Endodermal cell (in vitro differentiated cells): ENCODE results near the gene RNF144A. TPM values are rescaled to one million over a fixed set of nuclear protein-coding genes. Genes with fewer than 3 reads are reported as not detected.
A peak's percentile ranks its signal among the peaks of the same experiment; 100 is the strongest.

Experiments used
- DNase-seq: peaks from one replicate; pipeline ENCODE4 v3.0.0-alpha.2; 2017
- H3K27ac ChIP-seq: 2 replicates; pipeline ENCODE4 v1.5.1; 2013; ENCODE audit warnings: mild to moderate bottlenecking, low read depth, low read length, moderate library complexity
- H3K27me3 ChIP-seq: 2 replicates; pipeline ENCODE4 v1.6.1; 2013; ENCODE audit warnings: mild to moderate bottlenecking, low read length, moderate library complexity; ENCODE audit not compliant: insufficient read depth, control insufficient read depth, poor library complexity, severe bottlenecking
- H3K36me3 ChIP-seq: 2 replicates; pipeline ENCODE4 v1.7.0; 2013; ENCODE audit warnings: mild to moderate bottlenecking, low read length, moderate library complexity; ENCODE audit not compliant: control insufficient read depth, insufficient read depth
- H3K4me1 ChIP-seq: one replicate; pipeline ENCODE4 v1.7.0; 2013; ENCODE audit warnings: low read length; ENCODE audit not compliant: control insufficient read depth, insufficient read depth
- H3K4me3 ChIP-seq: 2 replicates; pipeline ENCODE4 v1.5.1; 2013; ENCODE audit warnings: mild to moderate bottlenecking, low read length, moderate library complexity
- H3K9ac ChIP-seq: 2 replicates; pipeline ENCODE4 v1.6.1; 2013; ENCODE audit warnings: mild to moderate bottlenecking, low read length, moderate library complexity; ENCODE audit not compliant: poor library complexity, severe bottlenecking; ENCODE audit errors: extremely low read depth
- H3K9me3 ChIP-seq: 2 replicates; pipeline ENCODE4 v1.6.1; 2013; ENCODE audit warnings: mild to moderate bottlenecking, low read length, moderate library complexity; ENCODE audit not compliant: control insufficient read depth
- H3K27ac Mint-ChIP-seq: 2 replicates; pipeline ENCODE4 v1.8.0; 2020; ENCODE audit warnings: mixed read lengths
- H3K27me3 Mint-ChIP-seq: 2 replicates; pipeline ENCODE4 v1.8.0; 2021; ENCODE audit warnings: mild to moderate bottlenecking, mixed read lengths; ENCODE audit not compliant: insufficient read depth
- H3K36me3 Mint-ChIP-seq: 2 replicates; pipeline ENCODE4 v1.8.0; 2020; ENCODE audit warnings: low read depth, mixed read lengths
- H3K4me1 Mint-ChIP-seq: 2 replicates; pipeline ENCODE4 v1.8.0; 2020; ENCODE audit warnings: mixed read lengths
- H3K4me3 Mint-ChIP-seq: 2 replicates; pipeline ENCODE4 v1.8.0; 2020; ENCODE audit warnings: mild to moderate bottlenecking, moderate library complexity, mixed read lengths
- H3K9me3 Mint-ChIP-seq: 2 replicates; pipeline ENCODE4 v1.8.0; 2020; ENCODE audit warnings: mild to moderate bottlenecking, mixed read lengths
- CTCF ChIP-seq: fragments of 200-600 bp; sonication (generic); conservative IDR thresholded peaks from 2 replicates; pipeline ENCODE4 v1.5.0; 2021; ENCODE audit warnings: antibody characterized with exemption, mild to moderate bottlenecking
- WGBS, 2 experiments: methylation state at CpG; one replicate each; pipeline versions ENCODE4 v1.1.5 to v1.1.7; 2013; ENCODE audit warnings: missing lambda C conversion rate in 2 of 2, mixed read lengths in 1 of 2; ENCODE audit not compliant: insufficient coverage in 1 of 2, insufficient read length in 1 of 2; 5-methylcytosine and 5-hydroxymethylcytosine counted together
- total RNA-seq, 2 donors: library from RNA; stranded (reverse); fragmentation: NEBNext Ultra II Directional in 1 of 2; extraction: Animal tissue kit (Norgen Biotek cat#: 25700) in 1 of 2; gene quantifications; 2 replicates in 1 of 2; 3 replicates in 1 of 2; pipeline ENCODE4 v1.2.1, GENCODE V29; 2021

Gene RNF144A
- total RNA-seq, 2 donors from 2014 or later, result 12.4 to 26.0 TPM

DNA sequence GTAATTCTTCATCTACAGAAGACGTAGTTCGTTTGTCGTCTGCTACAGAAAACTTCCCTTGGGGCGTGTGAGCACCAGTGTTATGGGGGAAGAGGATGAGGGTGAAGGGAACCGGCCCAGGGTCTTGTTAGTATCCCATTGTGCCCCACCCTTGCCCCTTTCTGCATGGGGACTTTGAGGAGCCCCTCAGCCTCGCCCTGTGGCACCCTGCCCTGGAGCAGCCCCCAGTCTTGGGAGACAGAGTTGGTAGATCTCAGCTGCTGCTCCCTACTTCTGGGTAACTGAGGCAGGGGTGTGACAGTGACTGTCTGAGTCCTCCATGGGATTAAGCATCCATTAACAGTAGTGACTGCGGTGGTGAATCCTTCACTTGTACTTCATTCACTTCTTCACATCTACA lies 50.1 kb downstream of the RNF144A start:
- Mint-ChIP-seq H3K27ac (no peak overlapping the region), H3K36me3 (peaks cover 11% of the 10 kb centered on the region), H3K9me3 (peaks cover 3% of the 10 kb centered on the region), H3K27me3 (no peaks in the 10 kb centered on the region), H3K4me3 (no peak overlapping the region), H3K4me1 (no peaks in the 10 kb centered on the region)
- DNase-seq, result peak; percentile 22
- Histone ChIP-seq H3K9me3 (no peaks in the 10 kb centered on the region), H3K4me3 (no peak overlapping the region), H3K27me3 (no peaks in the 10 kb centered on the region), H3K9ac (no peak overlapping the region), H3K27ac (no peak overlapping the region), H3K36me3 (no peaks in the 10 kb centered on the region), H3K4me1 (no peaks in the 10 kb centered on the region)
- WGBS, 2 experiments, result 83 to 84% methylated on average over 7 of the region's 7 CpGs
- TF ChIP-seq CTCF, result no peak

- Histone ChIP-seq H3K27ac (no peak overlapping the region), H3K4me1 (no peaks in the 10 kb centered on the region), H3K9me3 (no peaks in the 10 kb centered on the region), H3K27me3 (no peaks in the 10 kb centered on the region), H3K36me3 (no peaks in the 10 kb centered on the region), H3K4me3 (no peak overlapping the region), H3K9ac (no peak overlapping the region)
- Mint-ChIP-seq H3K27ac (no peak overlapping the region), H3K4me1 (no peaks in the 10 kb centered on the region), H3K4me3 (no peak overlapping the region), H3K9me3 (peaks cover 3% of the 10 kb centered on the region), H3K27me3 (no peaks in the 10 kb centered on the region), H3K36me3 (peaks cover 11% of the 10 kb centered on the region)
- WGBS, 2 experiments, result 91 to 93% methylated on average over 6 to 10 of the region's 10 CpGs
- TF ChIP-seq CTCF, result peak; percentile 63
- peak; percentile 50 for DNase-seq
Measured at GRCh38 chr2:6968319-6969100, 51.3 kb downstream of the RNF144A start.

- Histone ChIP-seq H3K9ac (no peak overlapping the region), H3K27me3 (no peaks in the 10 kb centered on the region), H3K36me3 (no peaks in the 10 kb centered on the region), H3K9me3 (no peaks in the 10 kb centered on the region), H3K27ac (no peak overlapping the region), H3K4me3 (no peak overlapping the region), H3K4me1 (no peaks in the 10 kb centered on the region)
- WGBS, 2 experiments, result 80 to 95% methylated on average over 1 of the region's 1 CpG
- H3K27me3 Mint-ChIP-seq, result no peaks in the 10 kb centered on the region
- no peak overlapping the region for H3K4me3 Mint-ChIP-seq
- no peak overlapping the region for H3K27ac Mint-ChIP-seq
- no peak for TF ChIP-seq CTCF
- H3K9me3 Mint-ChIP-seq, result no peaks in the 10 kb centered on the region
- peak; percentile 7 for DNase-seq
- no peaks in the 10 kb centered on the region for H3K4me1 Mint-ChIP-seq
- H3K36me3 Mint-ChIP-seq, result peaks cover 8% of the 10 kb centered on the region
Measured at GRCh38 chr2:6970551-6970950, 53.3 kb downstream of the RNF144A start.
